Caco-2 (cell line): ENCODE measurements around the gene ORMDL2. TPM values are rescaled to one million over a fixed set of nuclear protein-coding genes. Genes with fewer than 3 reads are reported as not detected.

Experiments
- BruUV-seq: library from RNA; stranded (reverse); fragments of 400-500 nt; replicated peaks from 2 replicates; lab custom pipeline; 2021; lab: Mats Ljungman, UMichigan
- CTCF ChIA-PET: fragments of 300-600 bp; sonication (Branson Sonifier 250); formaldehyde crosslinking; loops from one replicate; lab custom pipeline; 2022; ENCODE audit warnings: antibody characterized with exemption; lab: Charles Lee
- POLR2A ChIA-PET: fragments of 300-600 bp; sonication (Branson Sonifier 250); formaldehyde crosslinking; loops from one replicate; lab custom pipeline; 2022; ENCODE audit warnings: antibody characterized with exemption; lab: Charles Lee
- DNase-seq, 2 experiments: peaks; one replicate each; pipeline versions ENCODE4 v3.0.0 to v3.0.0-alpha.2; 2020 to 2022
- H3K27me3 ChIP-seq: replicated peaks from 2 replicates; pipeline ENCODE4 v1.6.0; 2011; ENCODE audit warnings: low read length; ENCODE audit not compliant: control insufficient read depth, insufficient read depth
- H3K36me3 ChIP-seq: 2 replicates; pipeline ENCODE4 v1.5.1; 2011; ENCODE audit warnings: low read length; ENCODE audit not compliant: control insufficient read depth, insufficient read depth
- H3K4me1 ChIP-seq: fragments of 250-450 bp; sonication (Bioruptor Pico); 2 replicates; pipeline ENCODE4 v1.5.1; 2020; ENCODE audit warnings: mild to moderate bottlenecking
- H3K4me3 ChIP-seq: 2 replicates; pipeline ENCODE4 v1.5.1; 2011; ENCODE audit warnings: low read depth, mild to moderate bottlenecking, control low read depth, low read length
- H3K9me3 ChIP-seq: fragments of 250-450 bp; sonication (Bioruptor Pico); 2 replicates; pipeline ENCODE4 v1.5.1; 2020; ENCODE audit warnings: mild to moderate bottlenecking, moderate library complexity
- H3K27ac Mint-ChIP-seq: one replicate; pipeline ENCODE4 v1.8.0; 2022; ENCODE audit warnings: mixed read lengths; ENCODE audit not compliant: unreplicated experiment
- H3K27me3 Mint-ChIP-seq: one replicate; pipeline ENCODE4 v1.8.0; 2022; ENCODE audit warnings: mixed read lengths; ENCODE audit not compliant: insufficient read depth, unreplicated experiment
- H3K36me3 Mint-ChIP-seq: one replicate; pipeline ENCODE4 v1.8.0; 2022; ENCODE audit warnings: mild to moderate bottlenecking, mixed read lengths; ENCODE audit not compliant: insufficient read depth, unreplicated experiment
- H3K4me1 Mint-ChIP-seq: one replicate; pipeline ENCODE4 v1.8.0; 2022; ENCODE audit warnings: low read depth, mixed read lengths; ENCODE audit not compliant: unreplicated experiment
- H3K4me3 Mint-ChIP-seq: one replicate; pipeline ENCODE4 v1.8.0; 2022; ENCODE audit warnings: mild to moderate bottlenecking, moderate library complexity, mixed read lengths; ENCODE audit not compliant: unreplicated experiment
- H3K9me3 Mint-ChIP-seq: one replicate; pipeline ENCODE4 v1.8.0; 2022; ENCODE audit warnings: mixed read lengths; ENCODE audit not compliant: unreplicated experiment
- CTCF ChIP-seq, 2 experiments: fragments of 200-600 bp in 1 of 2; IDR thresholded peaks; 1 replicate in 1 of 2; 2 replicates in 1 of 2; pipeline versions ENCODE4 v1.5.1 to v1.8.0; 2011 to 2022; ENCODE audit warnings: antibody characterized with exemption in 1 of 2, control low read depth in 1 of 2, inconsistent platforms in 1 of 2, low read depth in 1 of 2, low read length in 1 of 2, mild to moderate bottlenecking in 1 of 2, moderate library complexity in 1 of 2; ENCODE audit not compliant: insufficient read depth in 1 of 2, severe bottlenecking in 1 of 2, unreplicated experiment in 1 of 2
- intact Hi-C: fragments of 100-400 bp; cut with micrococcal nuclease; formaldehyde crosslinking; loops from one replicate; pipeline ENCODE4 v1.10.0; 2022; ENCODE audit not compliant: unreplicated experiment
- total RNA-seq: library from RNA; stranded (reverse); gene quantifications from 2 replicates; pipeline ENCODE4 v1.2.3, GENCODE V29; 2022

ORMDL2 gene
- total RNA-seq, 1 experiment from 2014 or later, result 44.0 TPM

DNA sequence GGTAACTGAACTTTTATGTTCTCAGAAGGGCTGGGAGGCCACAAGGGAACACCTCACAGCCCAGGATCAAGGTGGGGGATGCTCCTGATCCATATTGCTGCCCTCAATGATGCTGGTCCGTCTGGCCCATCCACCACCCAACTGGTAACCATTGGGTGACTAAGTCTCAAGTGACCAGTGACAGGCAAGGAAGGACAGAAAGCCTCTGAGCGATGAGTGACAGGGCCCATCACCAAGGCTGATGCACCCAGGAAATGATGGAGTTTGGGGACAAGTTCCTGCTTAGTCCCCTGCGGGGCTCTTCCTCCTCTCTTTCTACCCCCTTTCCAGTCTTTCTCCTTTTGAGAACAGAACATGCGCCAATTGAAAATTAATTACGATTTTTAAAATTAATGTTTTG is 27.5 kb downstream of the ORMDL2 start:
- no peak for DNase-seq
- intact Hi-C loops, result no loop called here
- ChIA-PET CTCF (no interaction called here), POLR2A (no interaction called here)
- no TSS peak for BruUV-seq
- no peaks in the 10 kb centered on the region for H3K36me3 Mint-ChIP-seq
- Histone ChIP-seq H3K4me1 (peaks cover 9% of the 10 kb centered on the region), H3K4me3 (no peak overlapping the region), H3K36me3 (no peaks in the 10 kb centered on the region), H3K9me3 (no peaks in the 10 kb centered on the region), H3K27me3 (no peaks in the 10 kb centered on the region)
- TF ChIP-seq CTCF (IDR thresholded peaks at IDR 0.05; ENCODE audit: insufficient read depth in 1 of 2, low read depth in 1 of 2, low read length in 1 of 2, severe bottlenecking in 1 of 2, unreplicated experiment in 1 of 2), result no peak
- peaks cover 7% of the 10 kb centered on the region for H3K4me1 Mint-ChIP-seq
- H3K27me3 Mint-ChIP-seq, result no peaks in the 10 kb centered on the region
- no peak overlapping the region for H3K27ac Mint-ChIP-seq
- H3K9me3 Mint-ChIP-seq, result no peaks in the 10 kb centered on the region
- H3K4me3 Mint-ChIP-seq, result no peak overlapping the region

- intact Hi-C loops, result no loop called here
- no TSS peak for BruUV-seq
- no peak overlapping the region for H3K27ac Mint-ChIP-seq
Measured at GRCh38 chr12:55845785-55846496, 28.1 kb downstream of the ORMDL2 start.

DNA sequence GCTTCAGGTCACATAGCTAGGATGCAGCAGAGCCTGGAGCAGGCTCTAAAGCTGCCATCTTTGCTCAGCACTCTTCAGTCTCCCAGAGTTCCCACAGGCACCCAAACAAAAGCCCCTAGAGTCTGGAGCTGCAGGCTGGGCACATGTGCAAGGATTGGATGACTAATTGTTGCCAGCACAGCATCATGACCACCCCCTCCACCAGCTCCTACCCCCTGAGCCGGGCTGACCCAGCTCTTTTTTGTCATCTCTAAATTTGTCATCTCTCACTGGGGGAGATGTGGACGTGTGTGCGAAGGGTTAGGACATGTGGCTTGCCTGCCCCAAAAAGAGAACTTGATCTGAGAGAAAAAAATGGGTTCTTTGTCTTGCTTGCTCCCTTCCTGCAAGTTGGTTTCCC is 29.2 kb downstream of the ORMDL2 start:
- peaks cover 7% of the 10 kb centered on the region for H3K4me1 Mint-ChIP-seq
- no peaks in the 10 kb centered on the region for H3K36me3 Mint-ChIP-seq
- no peaks in the 10 kb centered on the region for H3K9me3 Mint-ChIP-seq
- no peak for DNase-seq
- H3K4me1 ChIP-seq, result peaks cover 9% of the 10 kb centered on the region
- CTCF ChIA-PET, result interaction anchor here (1.5 kb wide), 1 partner anchor 93 kb away, joined by 3 read pairs; no protein-coding TSS in a partner anchor
- H3K27ac Mint-ChIP-seq, result no peak overlapping the region
- intact Hi-C loops, result no loop called here
- no peaks in the 10 kb centered on the region for H3K27me3 Mint-ChIP-seq
- no peak for TF ChIP-seq CTCF (IDR thresholded peaks at IDR 0.05; ENCODE audit: insufficient read depth in 1 of 2, low read depth in 1 of 2, low read length in 1 of 2, severe bottlenecking in 1 of 2, unreplicated experiment in 1 of 2)
- H3K27me3 ChIP-seq, result no peaks in the 10 kb centered on the region
- no peak overlapping the region for H3K4me3 Mint-ChIP-seq
- no TSS peak for BruUV-seq
- H3K9me3 ChIP-seq, result no peaks in the 10 kb centered on the region
- H3K4me3 ChIP-seq, result no peak overlapping the region
- POLR2A ChIA-PET, result no interaction called here
- H3K36me3 ChIP-seq, result no peaks in the 10 kb centered on the region

More at GRCh38 chr12:55845785-55846496, 28.1 kb downstream of the ORMDL2 start:
- ChIA-PET CTCF (interaction anchor here (0.6 kb wide), 1 partner anchor 16 kb away, joined by 4 read pairs; the partner anchor contains the start of gene DNAJC14), POLR2A (no interaction called here)
- H3K4me1 ChIP-seq, result peaks cover 9% of the 10 kb centered on the region
- H3K27me3 ChIP-seq, result no peaks in the 10 kb centered on the region
- TF ChIP-seq CTCF (IDR thresholded peaks at IDR 0.05; ENCODE audit: insufficient read depth in 1 of 2, low read depth in 1 of 2, low read length in 1 of 2, severe bottlenecking in 1 of 2, unreplicated experiment in 1 of 2), result no peak
- Mint-ChIP-seq H3K36me3 (no peaks in the 10 kb centered on the region), H3K9me3 (no peaks in the 10 kb centered on the region), H3K4me3 (no peak overlapping the region), H3K27me3 (no peaks in the 10 kb centered on the region), H3K4me1 (peaks cover 7% of the 10 kb centered on the region)
- DNase-seq, result no peak
- no peak overlapping the region for H3K4me3 ChIP-seq
- no peaks in the 10 kb centered on the region for H3K36me3 ChIP-seq
- no peaks in the 10 kb centered on the region for H3K9me3 ChIP-seq
